Middle frontal gyrus (tissue), 1 donor: ENCODE measurements around the gene CMA1.
"Not testable (repeated sequence)": the region's sequence is repeated elsewhere in the genome, so short reads cannot be mapped to it uniquely, and the experiment has no call there.

Experiments used
- DNase-seq: peaks from one replicate; pipeline ENCODE4 v3.0.0-alpha.2; 2015; ENCODE audit warnings: low spot score; ENCODE audit errors: extremely low spot score

The CMA1 gene, protein sequence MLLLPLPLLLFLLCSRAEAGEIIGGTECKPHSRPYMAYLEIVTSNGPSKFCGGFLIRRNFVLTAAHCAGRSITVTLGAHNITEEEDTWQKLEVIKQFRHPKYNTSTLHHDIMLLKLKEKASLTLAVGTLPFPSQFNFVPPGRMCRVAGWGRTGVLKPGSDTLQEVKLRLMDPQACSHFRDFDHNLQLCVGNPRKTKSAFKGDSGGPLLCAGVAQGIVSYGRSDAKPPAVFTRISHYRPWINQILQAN

DNA sequence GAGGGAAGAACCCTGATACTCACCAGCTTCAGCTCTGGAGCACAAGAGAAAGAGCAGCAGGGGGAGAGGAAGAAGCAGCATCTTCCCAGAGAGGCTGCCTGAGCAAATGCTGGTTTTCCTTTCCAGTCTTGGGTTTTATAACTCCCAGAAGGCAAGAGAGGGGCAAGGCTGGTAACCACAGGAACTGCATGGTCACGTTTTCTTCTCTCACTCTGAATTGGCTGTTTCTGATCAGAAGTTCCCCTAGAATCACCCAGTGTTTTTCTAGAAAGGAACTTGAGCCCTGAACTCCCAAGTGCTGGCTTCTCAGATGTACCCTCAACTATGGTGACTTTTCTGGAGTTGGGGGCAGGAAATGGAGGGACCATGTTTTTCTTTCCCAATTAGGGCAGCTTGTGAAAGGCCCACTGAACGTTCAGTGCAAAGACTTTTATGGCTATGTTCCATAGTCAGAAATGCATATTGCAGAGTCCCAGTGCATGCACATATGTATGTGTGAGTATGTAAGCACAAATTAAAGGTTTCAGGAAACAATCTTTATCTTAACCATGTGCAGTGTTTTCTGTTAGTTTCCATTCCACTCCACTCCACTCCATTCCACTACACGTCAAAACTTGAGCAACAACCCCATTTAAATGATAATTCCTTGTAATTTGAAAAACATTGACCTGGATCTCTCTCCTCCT lies at the start of gene CMA1:
CMA1 (minus strand) TSS at position 111 of the 686 bp plus-strand sequence; CDS start at position 81, 30 bp downstream.
- DNase-seq = no peak

DNA sequence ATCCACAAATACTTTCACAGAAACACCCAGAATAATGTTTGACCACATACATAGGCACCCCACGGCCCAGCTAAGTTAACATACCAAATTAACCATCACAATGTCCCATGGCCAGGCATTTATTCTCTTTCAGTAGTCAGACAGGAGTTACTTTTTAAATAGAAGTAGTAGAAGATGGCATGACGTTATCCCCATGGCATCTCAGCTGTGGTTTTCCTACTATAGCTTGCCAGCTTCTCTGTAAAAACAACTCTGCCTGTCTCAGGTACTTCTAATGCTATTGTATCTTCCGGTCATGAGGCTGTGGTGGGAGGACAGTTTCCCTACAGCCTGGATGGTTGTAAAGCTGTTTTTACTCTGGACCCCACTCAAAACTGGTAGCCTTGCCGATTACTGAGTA lies 48.7 kb upstream of the CMA1 start:
- no peak for DNase-seq

DNA sequence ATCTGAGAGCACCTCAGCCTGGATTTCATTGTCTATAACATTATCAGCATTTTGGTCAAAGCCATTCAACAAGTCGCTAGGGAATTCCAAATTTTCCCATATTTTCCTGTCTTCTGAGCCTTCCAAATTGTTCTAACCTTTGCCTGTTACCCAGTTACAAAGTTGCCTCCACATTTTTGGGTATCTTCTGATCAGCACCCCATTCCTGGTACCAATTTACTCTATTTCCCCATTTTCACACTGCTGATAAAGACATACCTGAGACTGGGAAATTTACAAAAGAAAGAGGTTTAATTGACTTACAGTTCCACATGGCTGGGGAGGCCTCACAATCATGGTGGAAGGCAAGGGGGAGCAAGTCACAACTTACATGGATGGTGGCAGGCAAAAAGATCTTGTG lies 41.0 kb upstream of the CMA1 start:
- DNase-seq = not testable (repeated sequence)

DNA sequence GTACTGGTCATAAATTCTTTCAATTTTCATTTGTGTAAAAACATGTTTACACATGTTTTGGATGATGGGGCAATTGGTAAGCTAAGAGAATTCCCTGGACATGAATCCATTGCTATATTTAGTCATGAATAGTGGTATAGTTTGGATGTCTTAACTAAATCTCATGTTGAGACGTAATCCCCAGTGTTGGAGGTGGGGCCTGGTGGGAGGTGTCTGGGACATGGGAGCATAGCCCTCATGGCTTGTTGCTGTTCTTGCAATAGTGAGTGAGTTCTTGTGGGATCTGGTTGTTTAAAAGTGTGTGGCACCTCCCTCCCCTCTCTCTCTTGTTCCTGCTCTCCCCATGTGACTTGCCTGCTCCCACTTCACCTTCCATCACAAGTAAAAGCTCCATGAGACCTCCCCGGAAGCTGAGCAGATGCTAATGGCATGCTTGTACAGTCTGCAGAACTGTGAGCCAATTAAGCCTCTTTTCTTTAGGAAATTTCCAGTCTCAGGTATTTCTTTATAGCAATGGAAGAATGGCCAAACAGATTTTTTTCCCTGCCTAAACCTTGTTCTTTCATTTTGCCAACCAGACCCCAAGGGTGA lies 34.4 kb upstream of the CMA1 start:
- DNase-seq = no peak

DNA sequence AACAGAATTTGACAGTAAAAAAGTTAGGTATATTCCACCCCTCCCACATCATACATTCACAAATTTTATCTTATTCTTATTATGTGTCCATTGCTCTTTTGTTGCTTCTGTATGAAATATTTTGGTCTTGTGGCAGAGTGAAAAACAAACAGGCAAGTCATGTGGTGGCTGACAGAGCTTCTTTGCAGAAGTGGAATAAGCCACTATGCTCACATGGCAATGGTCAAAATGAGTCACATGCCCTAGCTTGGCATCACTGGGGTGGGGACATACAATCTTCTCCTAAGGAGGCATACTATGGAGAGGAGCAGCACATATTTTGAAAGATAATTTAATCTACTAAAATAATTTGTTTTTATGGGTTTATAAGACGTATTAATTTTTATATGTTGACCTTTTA lies 27.7 kb upstream of the CMA1 start:
- no peak for DNase-seq

DNA sequence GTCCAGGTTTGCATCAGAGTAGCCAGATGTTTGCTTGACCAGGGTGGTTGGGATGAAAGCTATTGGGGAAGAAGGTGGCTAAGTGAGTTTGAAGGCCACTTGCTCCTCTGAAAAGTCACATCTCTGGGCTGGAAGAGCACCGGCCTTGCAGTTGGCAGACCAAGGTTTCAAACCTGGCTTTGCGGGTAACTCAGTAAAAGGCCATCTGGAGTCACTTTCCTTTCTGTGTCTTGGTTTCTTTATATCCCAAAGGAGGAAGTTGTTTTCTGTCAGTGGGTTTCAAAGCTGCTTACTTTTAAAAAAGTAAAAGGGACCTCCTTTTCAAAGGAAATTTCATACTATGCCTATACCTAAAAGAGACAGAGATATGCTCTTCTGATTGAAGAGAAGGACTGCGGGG lies 26.2 kb upstream of the CMA1 start:
- no peak for DNase-seq

DNA sequence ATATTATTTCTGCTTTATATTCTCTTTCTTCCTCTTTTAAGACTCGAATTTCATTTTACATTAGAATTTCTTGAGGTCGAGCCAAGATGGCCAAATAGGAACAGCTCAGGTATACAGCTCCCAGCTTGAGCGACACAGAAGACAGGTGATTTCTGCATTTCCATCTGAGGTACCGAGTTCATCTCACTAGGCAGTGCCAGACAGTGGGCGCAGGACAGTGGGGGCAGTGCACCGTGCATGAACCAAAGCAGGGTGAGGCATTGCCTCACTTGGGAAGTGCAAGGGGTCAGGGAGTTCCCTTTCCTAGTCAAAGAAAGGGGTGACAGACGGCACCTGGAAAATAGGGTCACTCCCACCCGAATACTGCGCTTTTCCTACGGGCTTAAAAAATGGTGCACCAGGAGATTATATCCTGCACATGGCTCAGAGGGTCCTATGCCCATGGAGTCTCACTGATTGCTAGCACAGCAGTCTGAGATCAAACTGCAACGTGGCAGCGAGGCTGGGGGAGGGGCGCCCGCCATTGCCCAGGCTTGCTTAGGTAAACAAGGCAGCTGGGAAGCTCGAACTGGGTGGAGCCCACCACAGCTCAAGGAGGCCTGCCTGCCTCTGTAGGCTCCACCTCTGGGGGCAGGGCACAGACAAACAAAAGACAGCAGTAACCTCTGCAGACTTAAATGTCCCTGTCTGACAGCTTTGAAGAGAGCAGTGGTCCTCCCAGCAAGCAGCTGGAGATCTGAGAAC lies 18.0 kb upstream of the CMA1 start:
- not testable (repeated sequence) for DNase-seq

DNA sequence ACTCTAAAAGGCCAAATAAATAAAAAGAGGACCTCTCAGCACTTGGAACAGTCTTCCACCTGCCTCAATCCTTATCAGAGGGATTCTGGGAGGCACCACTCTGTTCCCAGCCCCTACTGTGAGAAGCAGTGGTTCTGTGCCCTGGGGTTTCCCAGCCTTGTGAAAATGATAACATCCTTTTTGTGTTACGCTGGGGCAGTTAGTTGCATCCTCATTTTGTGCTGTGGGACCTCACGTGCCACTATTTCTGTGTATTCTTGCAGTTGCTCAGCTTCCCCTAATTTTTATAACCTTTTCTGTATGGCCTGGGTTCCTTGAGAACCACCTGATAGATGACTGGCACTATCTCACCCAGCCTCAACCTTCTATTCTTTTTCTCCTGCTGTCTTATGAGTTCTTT lies 10.8 kb upstream of the CMA1 start:
- no peak for DNase-seq

DNA sequence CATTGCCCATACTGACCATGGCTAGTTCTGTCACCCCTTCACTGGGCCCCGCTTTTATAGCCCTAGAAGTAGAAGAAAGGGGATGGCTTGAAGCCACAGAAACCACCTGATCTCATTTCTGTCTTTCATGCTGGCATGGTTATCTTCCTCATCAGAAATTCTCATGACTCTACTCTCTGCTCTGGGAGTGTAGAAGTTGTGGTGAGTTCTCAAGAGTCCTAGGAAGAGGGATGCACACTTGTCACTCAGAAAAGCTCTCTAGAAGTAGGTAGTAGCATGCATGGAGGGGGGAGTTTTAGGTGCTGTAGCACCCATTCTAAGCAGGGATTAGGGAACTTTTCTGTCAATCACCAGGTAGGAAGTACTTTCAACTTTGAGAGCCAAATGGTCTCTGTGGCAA lies 6.1 kb upstream of the CMA1 start:
- DNase-seq = no peak

DNA sequence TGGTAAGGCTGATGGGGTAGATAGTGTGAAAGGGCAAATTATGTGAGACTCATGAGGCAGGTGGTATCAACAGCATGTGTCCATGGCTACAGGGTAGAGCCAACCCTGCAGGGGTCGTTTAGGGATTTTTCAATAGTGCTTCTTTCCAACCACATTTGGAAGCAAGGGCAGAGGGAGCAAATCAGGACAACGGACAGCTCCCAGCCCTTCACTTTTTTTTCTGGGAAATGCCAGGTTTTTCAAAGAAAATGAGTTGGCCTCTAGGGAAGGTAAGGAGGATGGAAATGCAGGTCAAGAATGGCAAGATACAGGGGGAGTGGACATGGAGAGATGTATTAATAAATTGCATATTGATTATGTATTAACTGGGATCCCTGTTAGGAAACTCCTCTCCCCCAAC lies 4.9 kb upstream of the CMA1 start:
- DNase-seq = no peak

DNA sequence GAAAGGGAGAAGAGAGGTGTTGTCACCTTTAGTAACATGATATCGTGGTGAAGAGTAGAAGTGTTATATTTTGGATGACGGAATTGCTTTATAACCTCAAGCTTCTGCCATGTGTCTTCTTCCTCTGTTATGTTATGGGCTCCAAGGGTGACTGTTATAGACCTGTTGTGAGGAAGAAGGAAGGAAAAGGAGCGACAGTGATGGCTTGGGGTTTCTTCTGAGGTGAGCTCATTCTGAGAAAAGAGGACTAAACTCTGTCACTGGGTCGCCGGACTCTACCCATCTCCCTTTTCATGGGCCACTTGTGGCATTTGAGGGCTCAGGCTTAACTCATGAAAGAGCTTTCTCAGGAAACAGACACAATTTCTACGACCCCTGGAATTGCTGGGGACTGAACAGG lies 1.6 kb downstream of the CMA1 start:
- DNase-seq = no peak

DNA sequence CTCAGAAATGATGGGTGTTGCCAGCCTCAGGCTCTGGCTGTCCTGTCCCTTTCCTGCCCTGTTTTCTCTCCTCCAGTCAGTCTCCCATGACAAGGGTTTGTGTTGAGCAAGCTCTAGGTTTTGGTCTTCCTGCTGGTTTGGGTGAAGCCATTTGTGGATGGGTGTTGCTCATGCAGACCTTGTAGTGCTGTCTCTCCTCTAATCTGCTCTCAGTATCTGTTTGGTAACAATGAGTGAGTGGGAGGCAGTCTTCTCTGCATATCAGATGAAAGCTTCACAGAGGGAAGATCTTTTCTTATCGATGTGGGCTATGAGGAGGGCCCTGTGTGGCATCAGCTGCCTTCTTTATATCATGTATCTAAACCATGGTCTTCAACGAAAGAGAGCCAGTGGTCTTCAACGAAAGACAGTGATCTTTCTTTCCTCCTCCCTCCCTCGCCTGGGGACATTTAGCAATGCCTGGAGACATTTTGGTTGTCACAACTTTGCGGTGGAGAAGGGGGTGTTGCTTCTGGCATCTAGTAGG lies 3.6 kb downstream of the CMA1 start:
- no peak for DNase-seq

DNA sequence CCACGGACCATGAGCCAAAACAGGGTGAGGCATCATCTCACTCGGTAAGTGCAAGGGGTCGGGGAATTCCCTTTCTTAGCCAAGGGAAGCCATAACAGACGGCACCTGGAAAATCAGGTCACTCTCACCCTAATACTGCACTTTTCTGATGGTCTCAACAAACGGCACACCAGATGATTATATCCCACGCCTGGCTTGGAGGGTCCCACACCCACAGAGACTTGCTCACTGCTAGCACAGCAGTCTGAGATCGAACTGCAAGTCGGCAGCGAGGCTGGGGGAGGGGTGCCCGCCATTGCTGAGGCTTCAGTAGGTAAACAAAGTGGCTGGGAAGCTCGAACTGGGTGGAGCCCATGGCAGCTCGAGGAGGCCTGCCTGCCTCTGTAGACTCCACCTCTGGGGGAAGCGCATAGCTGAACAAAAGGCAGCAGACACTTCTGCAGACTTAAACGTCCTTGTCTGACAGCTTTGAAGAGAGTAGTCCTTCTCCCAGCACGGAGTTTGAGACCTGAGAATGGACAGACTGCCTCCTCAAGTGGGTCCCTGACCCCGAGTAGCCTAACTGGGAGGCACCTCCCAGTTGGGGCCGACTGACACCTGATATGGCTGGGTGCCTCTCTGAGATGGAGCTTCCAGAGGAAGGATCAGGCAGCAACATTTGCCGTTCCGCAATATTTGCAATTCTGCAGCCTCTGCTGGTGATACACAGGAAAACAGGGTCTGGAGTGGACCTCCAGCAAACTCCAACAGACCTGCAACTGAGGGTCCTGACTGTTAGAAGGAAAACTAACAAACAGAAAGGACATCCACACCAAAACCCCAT lies 16.3 kb downstream of the CMA1 start:
- not testable (repeated sequence) for DNase-seq

DNA sequence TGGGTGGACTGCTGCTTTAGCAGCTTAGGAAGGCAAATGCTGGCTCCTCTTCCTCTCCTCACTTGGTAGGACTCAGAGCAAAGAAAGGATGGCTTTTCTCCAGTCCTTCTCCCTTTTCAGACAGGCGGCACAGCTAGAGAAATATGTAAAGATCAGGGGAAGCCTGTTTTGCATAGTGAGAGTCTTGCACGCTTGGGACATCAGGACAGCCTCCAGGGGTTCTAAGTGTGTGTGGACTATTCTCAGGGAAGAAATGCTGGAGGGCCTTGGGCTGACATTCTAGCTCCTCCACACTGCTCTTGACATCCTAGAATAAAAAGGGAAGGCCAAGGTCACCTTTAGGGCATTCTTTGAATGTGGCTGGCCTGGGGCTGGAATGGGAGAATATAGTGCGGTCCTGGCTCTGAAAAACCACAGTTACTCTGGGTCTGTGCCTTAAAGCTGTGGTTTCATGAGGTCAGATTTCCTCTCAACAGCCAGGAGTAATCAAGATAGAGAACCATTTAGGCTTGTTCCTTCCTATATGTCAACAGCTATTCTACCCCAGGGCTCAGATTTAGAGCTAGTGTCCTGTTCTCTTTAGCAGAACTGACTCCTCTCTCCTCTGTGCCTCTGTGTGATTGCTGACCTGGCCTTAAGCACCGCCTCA lies 24.3 kb downstream of the CMA1 start:
- no peak for DNase-seq

DNA sequence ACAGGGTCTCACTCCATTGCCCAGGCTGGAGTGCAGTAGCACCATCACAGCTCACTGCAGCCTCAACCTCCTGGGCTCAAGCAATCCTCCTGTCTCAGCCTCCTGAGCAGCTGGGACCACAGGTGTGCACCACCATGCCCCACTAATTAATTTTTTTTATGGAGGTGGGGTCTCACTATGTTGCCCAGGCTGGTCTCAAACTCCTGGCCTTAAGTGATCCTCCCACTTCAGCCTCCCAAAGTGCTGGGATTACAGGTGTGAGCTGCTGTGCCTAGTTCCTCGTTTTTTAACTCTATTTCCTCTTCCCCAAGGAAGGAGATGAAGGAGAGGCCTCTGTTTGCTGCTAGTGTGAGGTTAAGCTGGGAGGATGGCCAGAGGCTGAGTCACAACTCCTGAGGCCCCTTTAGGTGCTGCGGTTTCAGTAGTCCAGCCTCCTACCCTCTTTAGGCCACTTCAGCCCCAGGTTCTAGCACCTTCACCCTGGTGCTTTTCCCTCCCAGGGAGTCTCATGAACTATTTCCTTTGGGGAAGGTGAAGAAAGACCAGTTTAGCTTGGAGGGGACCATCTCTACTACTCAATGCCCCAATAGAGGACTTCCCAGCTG lies 25.3 kb downstream of the CMA1 start:
- not testable (repeated sequence) for DNase-seq

DNA sequence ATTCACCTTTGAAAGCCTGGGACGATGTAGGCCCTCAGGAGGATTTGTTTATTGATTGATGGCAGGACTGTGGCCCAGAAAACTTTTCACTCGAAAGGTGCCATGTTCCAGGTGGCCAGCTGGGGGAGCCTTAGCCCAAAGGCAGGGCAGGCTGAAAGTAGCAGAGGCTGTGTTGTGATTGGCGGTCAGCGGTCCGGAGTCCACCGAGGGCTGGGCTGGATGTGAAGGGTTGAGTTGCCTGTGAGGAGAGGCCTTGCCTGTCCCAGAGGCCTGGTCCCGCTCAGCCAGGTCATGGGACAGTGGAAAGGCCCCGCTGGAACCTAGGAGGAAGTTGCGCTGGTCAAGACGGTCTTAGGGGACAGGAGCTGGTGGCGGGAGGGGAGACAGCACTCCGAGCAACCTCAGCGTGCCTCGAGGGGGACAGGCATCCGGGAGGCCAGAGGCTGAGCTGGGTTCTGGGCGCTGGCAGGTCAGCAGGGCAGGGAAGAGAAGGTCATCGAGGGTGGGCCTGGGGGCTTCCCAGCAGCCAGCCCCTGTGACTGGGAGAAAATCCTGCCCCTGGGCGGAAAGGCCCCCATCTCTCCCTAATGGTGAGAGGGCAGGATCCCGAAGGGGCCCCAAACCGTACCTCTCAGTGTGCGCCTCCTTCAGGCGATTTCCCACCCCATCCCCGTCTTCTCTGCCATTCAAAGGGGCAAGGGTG lies 26.3 kb downstream of the CMA1 start:
- no peak for DNase-seq

DNA sequence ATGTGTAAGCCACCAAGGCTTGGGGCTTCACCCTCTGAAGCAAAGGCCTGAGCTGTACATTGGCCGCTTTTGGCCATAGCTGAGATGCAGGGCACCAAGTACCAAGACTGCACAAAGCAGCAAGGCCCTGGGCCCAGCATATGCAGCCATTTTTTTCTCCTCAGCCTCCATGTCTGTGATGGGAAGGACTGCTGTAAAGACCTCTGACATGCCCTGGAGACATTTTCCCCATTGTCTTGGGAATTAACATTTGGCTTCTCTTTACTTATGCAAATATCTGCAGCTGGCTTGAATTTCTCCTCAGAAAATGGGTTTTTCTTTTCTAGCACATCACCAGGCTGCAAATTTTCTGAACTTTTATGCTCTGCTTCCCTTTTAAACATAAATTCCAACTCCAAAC lies 28.1 kb downstream of the CMA1 start:
- DNase-seq = not testable (repeated sequence)

DNA sequence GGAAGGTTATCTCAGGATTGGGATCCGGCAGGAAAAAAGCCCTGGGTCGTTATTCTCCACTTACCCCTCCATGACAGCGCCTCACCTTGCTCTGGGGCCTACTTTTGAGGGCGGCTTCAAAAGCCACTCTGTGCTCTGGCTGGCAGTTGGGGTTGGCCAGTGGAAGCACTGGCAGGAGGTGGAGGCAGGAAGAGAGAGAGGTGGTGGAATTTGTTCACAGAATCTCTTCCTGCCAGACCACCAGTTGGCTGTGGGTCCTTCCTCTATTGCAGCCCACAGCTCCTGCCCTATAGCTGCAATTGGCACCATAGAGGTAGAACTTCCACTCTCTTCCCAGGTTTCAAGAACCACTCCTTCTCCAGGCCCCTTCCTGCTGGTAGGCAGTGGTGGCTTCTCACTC lies 32.8 kb downstream of the CMA1 start:
- no peak for DNase-seq

DNA sequence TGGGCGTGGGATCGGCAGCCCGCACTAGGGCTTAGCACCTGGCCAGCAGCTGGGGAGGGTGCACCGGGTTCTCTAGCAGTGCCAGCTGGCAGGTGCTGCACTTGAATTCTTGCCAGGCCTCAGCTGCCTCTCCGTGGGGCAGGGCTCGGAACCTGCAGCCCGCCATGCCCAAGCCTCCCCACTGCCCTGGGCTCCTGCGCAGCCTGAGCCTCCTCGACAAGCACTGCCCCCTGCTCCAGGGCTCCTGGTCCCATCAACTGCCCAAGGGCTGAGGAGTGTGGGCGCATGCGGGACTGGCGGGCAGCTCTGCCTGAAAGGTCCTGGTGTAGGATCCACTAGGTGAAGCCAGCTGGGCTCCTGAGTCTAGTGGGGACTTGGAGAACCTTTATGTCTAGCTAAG lies 34.9 kb downstream of the CMA1 start:
- no peak for DNase-seq
